ENCODE data around the gene MRPL55.

MRPL55 gene

GRCh38 chr1:228154670-228155571 is 45.8 kb upstream of the MRPL55 start:
- no peak for TF ChIP-seq CTCF (IDR thresholded peaks at IDR 0.05; ENCODE audit: borderline replicate concordance, insufficient read depth, low read depth, low read length)
- no peak overlapping the region for H3K4me3 ChIP-seq (ENCODE audit: low read depth, low read length)

GRCh38 chr1:228154021-228154669 is 45.0 kb upstream of the MRPL55 start:
- TF ChIP-seq CTCF (IDR thresholded peaks at IDR 0.05; ENCODE audit: borderline replicate concordance, insufficient read depth, low read depth, low read length), result no peak
- no peak overlapping the region for H3K4me3 ChIP-seq (ENCODE audit: low read depth, low read length)

- TF ChIP-seq CTCF (IDR thresholded peaks at IDR 0.05; ENCODE audit: borderline replicate concordance, insufficient read depth, low read depth, low read length), result no peak
Measured at GRCh38 chr1:228152918-228153258, 43.8 kb upstream of the MRPL55 start.

GRCh38 chr1:228152097-228152917 is 43.2 kb upstream of the MRPL55 start:
- no peak for TF ChIP-seq CTCF (IDR thresholded peaks at IDR 0.05; ENCODE audit: borderline replicate concordance, insufficient read depth, low read depth, low read length)
- H3K4me3 ChIP-seq (ENCODE audit: low read depth, low read length), result no peak overlapping the region

More at GRCh38 chr1:228152918-228153258, 43.8 kb upstream of the MRPL55 start:
- H3K4me3 ChIP-seq (ENCODE audit: low read depth, low read length), result no peak overlapping the region

GRCh38 chr1:228151180-228151925 is 42.3 kb upstream of the MRPL55 start:
- H3K4me3 ChIP-seq (ENCODE audit: low read depth, low read length), result no peak overlapping the region
- no peak for TF ChIP-seq CTCF (IDR thresholded peaks at IDR 0.05; ENCODE audit: borderline replicate concordance, insufficient read depth, low read depth, low read length)

GRCh38 chr1:228150461-228151179 is 41.5 kb upstream of the MRPL55 start:
- no peak for TF ChIP-seq CTCF (IDR thresholded peaks at IDR 0.05; ENCODE audit: borderline replicate concordance, insufficient read depth, low read depth, low read length)
- H3K4me3 ChIP-seq (ENCODE audit: low read depth, low read length), result no peak overlapping the region

All from GM12875 (cell line).